Subcutaneous abdominal adipose tissue (tissue), 5 donors: Measurements from ENCODE around the gene PROS1.
A peak's percentile ranks its signal among the peaks of the same experiment; 100 is the strongest.

Experiments used
- H3K27ac ChIP-seq: one replicate; pipeline ENCODE4 v1.7.0; 2013; ENCODE audit warnings: low read depth, mild to moderate bottlenecking, inconsistent platforms, low read length, moderate library complexity
- H3K27me3 ChIP-seq, 5 donors: one replicate each; pipeline ENCODE4 v1.7.0; 2013; ENCODE audit warnings: low read length in 5 of 5, inconsistent platforms in 1 of 5; ENCODE audit not compliant: control insufficient read depth in 5 of 5, insufficient read depth in 4 of 5
- H3K36me3 ChIP-seq, 5 donors: one replicate each; pipeline ENCODE4 v1.7.0; 2013; ENCODE audit warnings: low read length in 5 of 5; ENCODE audit not compliant: control insufficient read depth in 5 of 5, insufficient read depth in 5 of 5
- H3K4me1 ChIP-seq, 5 donors: one replicate each; pipeline ENCODE4 v1.7.0; 2013; ENCODE audit warnings: low read length in 5 of 5, mild to moderate bottlenecking in 3 of 5, moderate library complexity in 1 of 5; ENCODE audit not compliant: control insufficient read depth in 5 of 5, insufficient read depth in 5 of 5
- H3K4me3 ChIP-seq, 5 donors: one replicate each; pipeline ENCODE4 v1.7.0; 2013; ENCODE audit warnings: low read length in 5 of 5, low read depth in 1 of 5
- H3K9ac ChIP-seq, 5 donors: one replicate each; pipeline ENCODE4 v1.7.0; 2013; ENCODE audit warnings: low read length in 5 of 5, mild to moderate bottlenecking in 4 of 5, moderate library complexity in 3 of 5
- H3K9me3 ChIP-seq, 5 donors: one replicate each; pipeline ENCODE4 v1.7.0; 2013; ENCODE audit warnings: low read length in 5 of 5; ENCODE audit not compliant: control insufficient read depth in 5 of 5
- donor health status: healthy.
- donor health status: healthy.
- donor health status: healthy.
- donor health status: healthy.
- donor health status: healthy.

PROS1 gene

GRCh38 chr3:93973131-93974126 is at the start of gene PROS1:
TSS of gene PROS1 (minus strand) at chr3:93973896. CDS start at chr3:93973749, 147 bp downstream.
- peak within 1 kb of the TSS; percentile 95 for H3K27ac ChIP-seq
- H3K27me3 ChIP-seq: no peaks in the 10 kb centered on the region
- peaks cover 3 to 16% (median 11%) of the 10 kb centered on the region in 5 donors for H3K4me1 ChIP-seq
- no peaks in the 10 kb centered on the region for H3K9me3 ChIP-seq
- no peaks in the 10 kb centered on the region for H3K36me3 ChIP-seq
- H3K4me3 ChIP-seq: peak within 1 kb of the TSS; percentile 59 to 81 (median 67)
- H3K9ac ChIP-seq: peak within 1 kb of the TSS; percentile 48 to 88 (median 68)

- Histone ChIP-seq H3K36me3 (peaks cover 0 to 3% (median 0%) of the 10 kb centered on the region in 5 donors), H3K9me3 (no peaks in the 10 kb centered on the region), H3K27ac (no peak overlapping the region), H3K9ac (no peak overlapping the region), H3K4me1 (no peaks in the 10 kb centered on the region), H3K4me3 (no peak overlapping the region), H3K27me3 (no peaks in the 10 kb centered on the region)
Observed at GRCh38 chr3:94020293-94020692, 46.6 kb upstream of the PROS1 start.

GRCh38 chr3:94019659-94020058 is 46.0 kb upstream of the PROS1 start:
- Histone ChIP-seq H3K27ac (no peak overlapping the region), H3K27me3 (no peaks in the 10 kb centered on the region), H3K4me3 (no peak overlapping the region), H3K36me3 (peaks cover 0 to 3% (median 0%) of the 10 kb centered on the region in 5 donors), H3K9ac (no peak overlapping the region), H3K4me1 (no peaks in the 10 kb centered on the region), H3K9me3 (no peaks in the 10 kb centered on the region)

GRCh38 chr3:94015025-94015424 is 41.3 kb upstream of the PROS1 start:
- Histone ChIP-seq H3K4me1 (peaks cover 0 to 4% (median 0%) of the 10 kb centered on the region in 5 donors), H3K9ac (no peak overlapping the region), H3K9me3 (no peaks in the 10 kb centered on the region), H3K27me3 (no peaks in the 10 kb centered on the region), H3K36me3 (no peaks in the 10 kb centered on the region), H3K4me3 (no peak overlapping the region), H3K27ac (no peak overlapping the region)

- Histone ChIP-seq H3K9me3 (no peaks in the 10 kb centered on the region), H3K9ac (no peak overlapping the region), H3K27me3 (no peaks in the 10 kb centered on the region)
Observed at GRCh38 chr3:94012185-94012584, 38.5 kb upstream of the PROS1 start.

GRCh38 chr3:94011233-94011711 is 37.6 kb upstream of the PROS1 start:
- no peak overlapping the region for H3K4me3 ChIP-seq
- no peak overlapping the region for H3K9ac ChIP-seq
- H3K27ac ChIP-seq: peak overlapping the region; percentile 11
- peaks cover 0 to 6% (median 0%) of the 10 kb centered on the region in 5 donors for H3K36me3 ChIP-seq
- peaks cover 0 to 4% (median 0%) of the 10 kb centered on the region in 5 donors for H3K4me1 ChIP-seq
- no peaks in the 10 kb centered on the region for H3K9me3 ChIP-seq
- H3K27me3 ChIP-seq: no peaks in the 10 kb centered on the region

More at GRCh38 chr3:94012185-94012584, 38.5 kb upstream of the PROS1 start:
- H3K36me3 ChIP-seq: peaks cover 0 to 2% (median 0%) of the 10 kb centered on the region in 5 donors
- H3K27ac ChIP-seq: no peak overlapping the region
- H3K4me3 ChIP-seq: no peak overlapping the region
- peaks cover 0 to 4% (median 0%) of the 10 kb centered on the region in 5 donors for H3K4me1 ChIP-seq

- Histone ChIP-seq H3K9me3 (no peaks in the 10 kb centered on the region), H3K36me3 (peaks cover 0 to 6% (median 0%) of the 10 kb centered on the region in 5 donors), H3K9ac (no peak overlapping the region), H3K4me1 (peaks cover 0 to 4% (median 0%) of the 10 kb centered on the region in 5 donors), H3K4me3 (no peak overlapping the region), H3K27me3 (no peaks in the 10 kb centered on the region), H3K27ac (no peak overlapping the region)
Observed at GRCh38 chr3:94009608-94010007, 35.9 kb upstream of the PROS1 start.

- Histone ChIP-seq H3K27ac (no peak overlapping the region), H3K4me3 (no peak overlapping the region), H3K27me3 (no peaks in the 10 kb centered on the region), H3K9ac (no peak overlapping the region), H3K4me1 (peaks cover 0 to 5% (median 0%) of the 10 kb centered on the region in 5 donors), H3K9me3 (no peaks in the 10 kb centered on the region), H3K36me3 (peaks cover 0 to 6% (median 0%) of the 10 kb centered on the region in 5 donors)
Observed at GRCh38 chr3:94008253-94008652, 34.6 kb upstream of the PROS1 start.

GRCh38 chr3:94004301-94004910 is 30.7 kb upstream of the PROS1 start:
- H3K4me1 ChIP-seq: peaks cover 0 to 5% (median 0%) of the 10 kb centered on the region in 5 donors
- no peaks in the 10 kb centered on the region for H3K27me3 ChIP-seq
- H3K36me3 ChIP-seq: peaks cover 0 to 6% (median 0%) of the 10 kb centered on the region in 5 donors
- no peaks in the 10 kb centered on the region for H3K9me3 ChIP-seq
- peak overlapping the region; percentile 31 to 59 (median 50) for H3K4me3 ChIP-seq
- peak overlapping the region in 2 of 5 donors; percentile 16 to 46 for H3K9ac ChIP-seq
- H3K27ac ChIP-seq: no peak overlapping the region
